GM12801 (cell line): ENCODE measurements around the gene ITGB2.

Experiments
- CTCF ChIP-seq: IDR thresholded peaks from one replicate; pipeline ENCODE4 v1.5.1; 2011; ENCODE audit warnings: control low read depth; ENCODE audit not compliant: insufficient read length; ENCODE audit errors: extremely low read depth

ITGB2 gene

GRCh38 chr21:44876849-44877575, 43.7 kb downstream of the ITGB2 start:
- no peak for TF ChIP-seq CTCF

GRCh38 chr21:44875316-44875700, 45.4 kb downstream of the ITGB2 start:
- TF ChIP-seq CTCF, result no peak

- no peak for TF ChIP-seq CTCF
These were observed 46.0 kb downstream of the ITGB2 start for GRCh38 chr21:44874497-44875315.

- no peak for TF ChIP-seq CTCF
These were observed 46.5 kb downstream of the ITGB2 start for GRCh38 chr21:44874240-44874496.

- no peak for TF ChIP-seq CTCF
These were observed 47.1 kb downstream of the ITGB2 start, which contains the start of gene PTTG1IP for GRCh38 chr21:44873356-44874239. Gene PTTG1IP (minus strand): TSS chr21:44873690. CDS start chr21:44873616, 74 bp downstream.

GRCh38 chr21:44872649-44873355, 47.9 kb downstream of the ITGB2 start:
- TF ChIP-seq CTCF, result no peak

- no peak for TF ChIP-seq CTCF
These were observed 48.4 kb downstream of the ITGB2 start for GRCh38 chr21:44872323-44872648.
